MG63 (cell line): ENCODE data around the gene PRPF19. TPM values are rescaled to one million over a fixed set of nuclear protein-coding genes. Genes with fewer than 3 reads are reported as not detected.

Experiments used
- DNase-seq: peaks from one replicate; pipeline ENCODE4 v3.0.0-alpha.2; 2020
- H3K27me3 ChIP-seq: fragments of 250-450 bp; sonication (Bioruptor Pico); 2 replicates; pipeline ENCODE4 v1.5.1; 2020; ENCODE audit warnings: mild to moderate bottlenecking, moderate library complexity
- H3K36me3 ChIP-seq: fragments of 250-450 bp; sonication (Bioruptor Pico); 2 replicates; pipeline ENCODE4 v1.5.1; 2020; ENCODE audit warnings: mild to moderate bottlenecking, moderate library complexity
- H3K4me3 ChIP-seq: fragments of 250-450 bp; sonication (Bioruptor Pico); 2 replicates; pipeline ENCODE4 v1.5.1; 2020; ENCODE audit warnings: mild to moderate bottlenecking, moderate library complexity
- H3K9me3 ChIP-seq: fragments of 250-450 bp; sonication (Bioruptor Pico); 2 replicates; pipeline ENCODE4 v1.5.1; 2020; ENCODE audit warnings: mild to moderate bottlenecking, moderate library complexity
- total RNA-seq: library from RNA; depleted of rRNA; stranded (reverse); fragments of >200 nt; shearing (Covaris generic); gene quantifications from 2 replicates; pipeline ENCODE4 v1.2.3, GENCODE V29; 2014; ENCODE audit warnings: low replicate concordance

PRPF19 gene
- total RNA-seq, 1 experiment from 2014 or later: 98.0 TPM

GRCh38 chr11:60928563-60929001, 22.2 kb upstream of the PRPF19 start:
- no peak overlapping the region for H3K4me3 ChIP-seq
- H3K36me3 ChIP-seq: no peaks in the 10 kb centered on the region

GRCh38 chr11:60927600-60927999, 21.2 kb upstream of the PRPF19 start:
- no peaks in the 10 kb centered on the region for H3K27me3 ChIP-seq
- no peak overlapping the region for H3K4me3 ChIP-seq
- no peaks in the 10 kb centered on the region for H3K36me3 ChIP-seq
- no peak for DNase-seq
- H3K9me3 ChIP-seq: no peaks in the 10 kb centered on the region

More at GRCh38 chr11:60928563-60929001, 22.2 kb upstream of the PRPF19 start:
- no peaks in the 10 kb centered on the region for H3K9me3 ChIP-seq
- no peak for DNase-seq
- no peaks in the 10 kb centered on the region for H3K27me3 ChIP-seq

- DNase-seq: no peak
- Histone ChIP-seq H3K4me3 (no peak overlapping the region), H3K9me3 (no peaks in the 10 kb centered on the region)
Observed at GRCh38 chr11:60927061-60927592, 20.7 kb upstream of the PRPF19 start.

GRCh38 chr11:60926500-60926899, 20.1 kb upstream of the PRPF19 start:
- DNase-seq: no peak
- no peaks in the 10 kb centered on the region; the same call in 1 of the 2 replicates for H3K36me3 ChIP-seq
- H3K4me3 ChIP-seq: no peak overlapping the region
- H3K9me3 ChIP-seq: no peaks in the 10 kb centered on the region
- H3K27me3 ChIP-seq: no peaks in the 10 kb centered on the region

More at GRCh38 chr11:60927061-60927592, 20.7 kb upstream of the PRPF19 start:
- no peaks in the 10 kb centered on the region; the same call in 1 of the 2 replicates for H3K36me3 ChIP-seq
- H3K27me3 ChIP-seq: no peaks in the 10 kb centered on the region

- H3K27me3 ChIP-seq: no peaks in the 10 kb centered on the region
- DNase-seq: peak; percentile 39
- H3K4me3 ChIP-seq: no peak overlapping the region
Observed at GRCh38 chr11:60925868-60926267, 19.5 kb upstream of the PRPF19 start.

GRCh38 chr11:60924906-60925853, 18.8 kb upstream of the PRPF19 start:
- H3K9me3 ChIP-seq: no peaks in the 10 kb centered on the region
- H3K4me3 ChIP-seq: peak overlapping the region; percentile 51
- H3K36me3 ChIP-seq: peaks cover 8% of the 10 kb centered on the region
- DNase-seq: no peak
- H3K27me3 ChIP-seq: no peaks in the 10 kb centered on the region

More at GRCh38 chr11:60925868-60926267, 19.5 kb upstream of the PRPF19 start:
- Histone ChIP-seq H3K36me3 (peaks cover under 1% of the 10 kb centered on the region), H3K9me3 (no peaks in the 10 kb centered on the region)

- DNase-seq: peak; percentile 75
- H3K9me3 ChIP-seq: no peaks in the 10 kb centered on the region
- H3K27me3 ChIP-seq: no peaks in the 10 kb centered on the region
- H3K36me3 ChIP-seq: peaks cover 12% of the 10 kb centered on the region
- H3K4me3 ChIP-seq: peak within 1 kb of the TSS; percentile 51
Observed at GRCh38 chr11:60924110-60924905, 17.9 kb upstream of the PRPF19 start, which contains the start of gene TMEM132A. TMEM132A (plus strand) TSS chr11:60924460; CDS start chr11:60924634, 174 bp downstream.

- H3K9me3 ChIP-seq: no peaks in the 10 kb centered on the region
- peak overlapping the region; percentile 51 for H3K4me3 ChIP-seq
- DNase-seq: no peak
- H3K36me3 ChIP-seq: peaks cover 12% of the 10 kb centered on the region
- H3K27me3 ChIP-seq: no peaks in the 10 kb centered on the region
Observed at GRCh38 chr11:60923800-60924109, 17.4 kb upstream of the PRPF19 start.

- DNase-seq: no peak
- Histone ChIP-seq H3K4me3 (no peak overlapping the region), H3K9me3 (no peaks in the 10 kb centered on the region), H3K36me3 (peaks cover 12% of the 10 kb centered on the region), H3K27me3 (no peaks in the 10 kb centered on the region)
Observed at GRCh38 chr11:60923326-60923725, 16.9 kb upstream of the PRPF19 start.

- DNase-seq: no peak
- Histone ChIP-seq H3K4me3 (no peak overlapping the region), H3K9me3 (no peaks in the 10 kb centered on the region), H3K36me3 (peaks cover 12% of the 10 kb centered on the region), H3K27me3 (no peaks in the 10 kb centered on the region)
Observed at GRCh38 chr11:60922906-60923305, 16.5 kb upstream of the PRPF19 start.

- DNase-seq: no peak
Observed at GRCh38 chr11:60921777-60922335, 15.5 kb upstream of the PRPF19 start.

GRCh38 chr11:60921259-60921658, 14.9 kb upstream of the PRPF19 start:
- Histone ChIP-seq H3K36me3 (peaks cover 15% of the 10 kb centered on the region), H3K4me3 (no peak overlapping the region), H3K27me3 (no peaks in the 10 kb centered on the region), H3K9me3 (no peaks in the 10 kb centered on the region)
- DNase-seq: no peak

More at GRCh38 chr11:60921777-60922335, 15.5 kb upstream of the PRPF19 start:
- Histone ChIP-seq H3K9me3 (no peaks in the 10 kb centered on the region), H3K36me3 (peaks cover 15% of the 10 kb centered on the region), H3K4me3 (no peak overlapping the region), H3K27me3 (no peaks in the 10 kb centered on the region)

GRCh38 chr11:60919956-60920355, 13.6 kb upstream of the PRPF19 start:
- peaks cover 20% of the 10 kb centered on the region for H3K36me3 ChIP-seq
- DNase-seq: no peak
- no peaks in the 10 kb centered on the region for H3K27me3 ChIP-seq

GRCh38 chr11:60919320-60919719, 12.9 kb upstream of the PRPF19 start:
- no peak for DNase-seq
- H3K27me3 ChIP-seq: no peaks in the 10 kb centered on the region
- H3K9me3 ChIP-seq: no peaks in the 10 kb centered on the region
- H3K36me3 ChIP-seq: peaks cover 20% of the 10 kb centered on the region
- no peak overlapping the region for H3K4me3 ChIP-seq

More at GRCh38 chr11:60919956-60920355, 13.6 kb upstream of the PRPF19 start:
- no peaks in the 10 kb centered on the region for H3K9me3 ChIP-seq
- no peak overlapping the region for H3K4me3 ChIP-seq

- DNase-seq: no peak
- H3K36me3 ChIP-seq: peaks cover 20% of the 10 kb centered on the region
- no peaks in the 10 kb centered on the region for H3K27me3 ChIP-seq
- no peaks in the 10 kb centered on the region for H3K9me3 ChIP-seq
- H3K4me3 ChIP-seq: no peak overlapping the region
Observed at GRCh38 chr11:60918939-60919265, 12.5 kb upstream of the PRPF19 start.

- H3K36me3 ChIP-seq: peaks cover 20% of the 10 kb centered on the region
- H3K9me3 ChIP-seq: no peaks in the 10 kb centered on the region
- H3K4me3 ChIP-seq: no peak overlapping the region
- H3K27me3 ChIP-seq: no peaks in the 10 kb centered on the region
- DNase-seq: no peak
Observed at GRCh38 chr11:60918251-60918938, 12.0 kb upstream of the PRPF19 start.
